Tongue (tissue), 2 donors: ENCODE measurements around the gene HMGB1. TPM values are rescaled to one million over a fixed set of nuclear protein-coding genes. Genes with fewer than 3 reads are reported as not detected.

Source experiments
- DNase-seq: peaks from one replicate; pipeline ENCODE4 v3.0.0-alpha.2; 2015
- total RNA-seq: library from RNA; depleted of rRNA; stranded (reverse); fragments of >200 nt; gene quantifications from one replicate; pipeline ENCODE4 v1.2.3, GENCODE V29; 2014

Gene HMGB1
- total RNA-seq, 1 donor from 2014 or later: 300 TPM

GRCh38 chr13:30429721-30430694, 35.7 kb downstream of the HMGB1 start:
- DNase-seq: no peak

GRCh38 chr13:30429235-30429634, 36.5 kb downstream of the HMGB1 start:
- no peak for DNase-seq

DNA sequence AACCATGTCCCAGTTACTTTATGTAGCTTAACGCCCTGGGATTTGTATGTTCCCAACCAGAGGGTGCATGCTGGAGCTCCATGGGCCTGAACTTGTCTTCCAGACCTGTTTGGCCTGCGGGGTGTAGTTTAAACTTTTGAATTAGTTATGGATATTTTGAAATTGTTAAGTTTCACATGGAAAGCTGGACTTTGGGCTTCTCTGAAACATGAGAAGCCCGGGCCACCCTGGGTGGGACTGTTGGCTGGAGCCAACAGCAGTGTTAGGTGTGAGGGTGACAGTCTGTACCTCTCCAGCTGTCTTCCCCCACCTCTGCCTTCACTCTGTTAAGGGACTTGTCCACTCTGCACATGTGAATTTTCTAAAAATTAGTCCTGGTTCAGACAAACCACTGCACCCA, 41.8 kb downstream of the HMGB1 start:
- no peak for DNase-seq

GRCh38 chr13:30422054-30422839, 43.5 kb downstream of the HMGB1 start, which contains the start of gene UBE2L5:
UBE2L5 (plus strand) TSS chr13:30422493; CDS start chr13:30427991, 5,498 bp downstream.
- peak; percentile 80 for DNase-seq

- peak; percentile 92 for DNase-seq
These were observed 44.4 kb downstream of the HMGB1 start for GRCh38 chr13:30421093-30422053.

DNA sequence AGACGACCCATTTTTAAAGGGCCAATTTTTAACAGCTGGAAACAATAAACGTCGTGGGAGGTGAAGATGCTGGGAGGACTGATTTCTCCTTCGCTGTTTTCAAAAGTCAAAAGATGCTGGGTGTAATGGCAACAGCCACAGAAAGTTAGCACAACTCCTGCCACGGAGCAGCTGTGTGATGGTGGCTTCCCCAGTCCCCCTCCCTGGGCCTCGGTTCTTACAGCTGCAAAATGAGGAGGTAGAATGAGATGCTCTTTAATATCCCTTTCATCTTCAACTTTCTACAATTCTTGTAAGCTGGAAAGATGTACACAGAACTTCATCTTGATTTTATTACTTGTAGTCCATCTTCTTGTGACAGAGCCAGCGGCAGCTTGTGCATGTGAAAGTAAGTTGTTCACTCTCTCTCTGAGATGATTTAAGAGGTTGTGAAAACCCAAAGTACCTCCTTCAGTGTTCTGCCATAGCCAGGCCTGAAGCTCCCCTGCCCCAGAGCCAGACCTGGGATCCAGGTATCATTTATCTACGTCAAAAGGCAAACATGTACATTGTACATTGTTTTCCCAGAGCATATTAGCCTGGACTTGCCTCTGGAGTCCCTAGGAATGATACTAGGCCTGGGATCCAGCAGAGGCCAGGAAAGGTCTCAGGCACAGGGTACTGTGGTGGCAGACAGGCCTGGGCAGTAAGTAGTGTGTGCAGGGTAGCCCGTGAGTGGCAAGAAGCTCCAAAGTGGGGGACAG, 46.8 kb downstream of the HMGB1 start:
- DNase-seq: no peak

GRCh38 chr13:30418075-30418716, 47.5 kb downstream of the HMGB1 start:
- no peak for DNase-seq

GRCh38 chr13:30416471-30416870, 49.3 kb downstream of the HMGB1 start:
- no peak for DNase-seq

- DNase-seq: no peak
These were observed 50.2 kb downstream of the HMGB1 start for GRCh38 chr13:30415430-30416030.

- DNase-seq: no peak
These were observed 51.9 kb downstream of the HMGB1 start for GRCh38 chr13:30413842-30414241.

- DNase-seq: no peak
These were observed 53.4 kb downstream of the HMGB1 start for GRCh38 chr13:30412346-30412745.

DNA sequence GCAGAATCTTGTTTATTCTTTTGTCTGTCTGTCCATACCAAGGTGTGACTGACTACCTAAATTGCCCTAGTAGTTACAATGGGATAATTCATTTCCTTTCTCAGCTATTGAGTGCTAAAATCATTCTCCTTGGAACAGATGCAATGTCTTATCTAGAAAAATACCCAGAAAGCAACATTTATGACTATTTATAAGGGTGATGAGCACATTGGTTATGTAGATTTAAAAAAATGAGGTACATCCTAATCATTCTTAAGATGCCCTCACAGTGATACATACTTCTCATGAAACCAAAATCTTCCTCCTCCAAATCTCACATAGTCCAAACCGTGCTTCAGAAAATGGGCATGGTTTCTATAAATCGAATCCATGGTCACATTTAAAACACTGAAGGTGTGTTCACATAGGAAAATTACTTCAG, 55.0 kb downstream of the HMGB1 start:
- DNase-seq: no peak

- DNase-seq: no peak
These were observed 55.6 kb downstream of the HMGB1 start for GRCh38 chr13:30409886-30410704.

DNA sequence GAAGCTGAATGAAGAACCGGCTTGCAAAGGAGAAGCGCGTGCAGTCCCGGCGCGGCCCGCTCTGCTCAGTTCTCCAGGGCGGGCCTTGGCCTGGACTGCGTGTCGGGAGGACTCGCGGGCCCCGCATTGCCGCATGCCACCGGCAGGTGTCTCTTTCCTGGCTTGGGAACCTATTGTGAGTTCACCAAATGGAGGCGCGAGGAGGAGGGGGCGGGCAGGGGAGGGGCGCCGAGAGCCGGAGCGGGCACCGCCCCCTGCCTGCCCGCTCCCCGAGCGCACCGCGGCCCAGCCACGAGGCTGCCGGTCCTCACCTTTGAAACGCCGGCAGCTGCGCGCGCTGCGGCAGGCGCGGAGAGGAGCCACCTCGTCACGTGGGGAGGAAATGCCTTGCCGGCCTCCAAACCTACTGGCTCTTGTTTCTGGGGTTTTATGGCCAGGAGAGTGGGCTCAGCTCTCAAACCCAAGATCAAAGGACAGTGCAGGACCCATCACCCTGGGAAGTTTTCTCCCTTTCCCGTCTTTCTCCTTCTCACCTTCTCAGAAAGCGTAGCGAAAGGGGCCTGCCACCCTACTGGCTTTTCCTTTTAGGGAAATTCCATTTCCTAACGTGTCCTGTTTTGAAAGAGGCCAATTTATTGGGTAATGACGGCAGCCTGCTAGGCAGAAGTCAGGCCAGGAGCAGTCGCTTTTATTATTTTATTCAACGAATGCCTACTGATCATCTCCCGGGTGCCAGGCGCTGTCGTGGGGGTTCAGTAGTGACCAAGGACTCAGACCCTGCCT, 57.2 kb downstream of the HMGB1 start:
- DNase-seq: peak; percentile 97

DNA sequence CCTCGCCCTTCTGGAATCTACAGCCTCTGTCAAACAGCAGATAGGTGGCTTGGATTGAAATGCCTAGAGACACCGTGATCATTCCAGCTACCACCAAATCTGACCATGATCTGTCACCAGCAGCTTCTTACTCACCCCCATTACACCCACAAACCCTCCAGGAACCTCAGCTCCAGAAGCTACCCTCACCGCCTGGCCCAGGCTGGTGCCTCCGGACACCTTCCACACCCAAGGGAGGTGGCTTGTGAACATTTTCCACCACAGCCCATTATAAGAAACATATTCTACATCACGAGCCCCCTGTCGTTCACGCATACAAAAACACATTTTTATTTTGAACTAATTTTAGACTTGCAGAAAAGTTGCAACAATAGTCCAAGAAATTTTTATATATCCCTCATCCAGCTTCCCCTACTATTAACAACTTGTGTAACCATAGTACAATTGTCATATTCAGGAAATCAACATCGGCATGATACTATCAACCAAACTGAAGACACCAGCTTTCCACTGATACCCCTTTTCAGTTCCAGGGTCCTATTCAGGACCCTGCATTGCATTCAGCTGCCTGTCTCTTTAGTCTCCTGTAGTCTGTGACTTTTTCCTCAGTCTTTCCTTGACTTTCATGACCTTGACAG, 58.8 kb downstream of the HMGB1 start:
- no peak for DNase-seq
